Measurements from ENCODE around the gene CNBP.

GRCh38 chr3:129181819-129182218, 1.9 kb downstream of the CNBP start:
- no peak for TF ChIP-seq SIN3A (IDR thresholded peaks at IDR 0.05; ENCODE audit: borderline replicate concordance, insufficient read depth, low read length)
- TF ChIP-seq POLR2AphosphoS5 (IDR thresholded peaks at IDR 0.05; ENCODE audit: low read depth, low read length) = no peak
- TF ChIP-seq REST (IDR thresholded peaks at IDR 0.05; ENCODE audit: insufficient read depth in 1 of 2, low read depth in 2 of 2, low read length in 2 of 2) = no peak
- no peak for TF ChIP-seq FOXP2 (optimal IDR thresholded peaks at IDR 0.05; ENCODE audit: borderline replicate concordance, extremely low read depth, extremely low read length, insufficient read depth)
- TF ChIP-seq TAF1 (IDR thresholded peaks at IDR 0.05; ENCODE audit: borderline replicate concordance, insufficient read depth, low read length) = no peak

All from PFSK-1 (cell line).